ENCODE measurements around the gene PITX3. TPM values are rescaled to one million over a fixed set of nuclear protein-coding genes. Genes with fewer than 3 reads are reported as not detected.
A peak's percentile ranks its signal among the peaks of the same experiment; 100 is the strongest.

The PITX3 gene
- total and polyA plus RNA-seq, 10 of the 15 experiments (the other 5 are each of a cell fraction or from before 2014, with no cell fraction given): not detected

DNA sequence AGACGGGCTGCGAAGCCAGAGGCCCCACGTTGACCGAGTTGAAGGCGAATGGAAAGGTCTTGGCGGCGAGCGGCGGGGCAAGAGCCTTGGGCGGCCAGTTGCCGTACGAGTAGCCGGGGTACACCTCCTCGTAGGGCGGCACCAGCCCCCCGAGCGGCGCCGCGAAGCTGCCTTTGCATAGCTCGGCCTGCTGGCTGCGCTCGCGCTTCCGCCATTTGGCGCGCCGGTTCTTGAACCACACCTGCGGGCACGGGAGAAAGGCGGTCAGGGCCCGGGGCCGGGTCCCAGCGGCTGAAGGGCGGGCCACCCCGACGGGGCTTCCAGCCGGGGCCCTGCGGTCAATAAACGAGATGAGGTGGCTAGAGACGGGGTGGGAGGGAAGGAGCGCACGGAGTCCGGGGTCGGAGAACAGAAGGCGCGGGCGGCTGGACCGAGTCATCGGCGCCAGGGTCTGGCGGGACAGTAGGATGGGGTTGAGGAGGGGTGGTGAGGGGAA lies 10.4 kb downstream of the PITX3 start (continued):
- TF ChIP-seq TCF3 (IDR thresholded peaks at IDR 0.05; ENCODE audit: borderline replicate concordance, insufficient read depth, low read depth, low read length) (no peak), MYC (IDR thresholded peaks at IDR 0.05; ENCODE audit: insufficient read depth, insufficient read length, insufficient replicate concordance, low read length, severe bottlenecking) (no peak), SMAD1 (IDR thresholded peaks at IDR 0.05; ENCODE audit: low read depth, partially characterized antibody) (no peak), SMARCA5 (IDR thresholded peaks at IDR 0.05) (no peak), CHD1 (IDR thresholded peaks at IDR 0.05; ENCODE audit: low read depth, low read length) (no peak), IKZF1 (conservative IDR thresholded peaks at IDR 0.05) (peak; percentile 39), ASH2L (IDR thresholded peaks at IDR 0.05; ENCODE audit: borderline replicate concordance, low read depth) (no peak), RELA (IDR thresholded peaks at IDR 0.05; ENCODE audit: borderline replicate concordance, partially characterized antibody) (no peak), CHD2 (IDR thresholded peaks at IDR 0.05; ENCODE audit: borderline replicate concordance, low read depth, low read length) (no peak), GATAD2B (conservative IDR thresholded peaks at IDR 0.05; ENCODE audit: low read depth) (0 out of 2 replicates have a peak, but pooled peaks have one; percentile 16), STAT1 (conservative IDR thresholded peaks at IDR 0.05) (no peak), NR2F1 (conservative IDR thresholded peaks at IDR 0.05) (no peak), KAT2A (conservative IDR thresholded peaks at IDR 0.05; ENCODE audit: control insufficient read depth, low read depth, low read length) (no peak), FOXK2 (IDR thresholded peaks at IDR 0.05) (no peak), TARDBP (IDR thresholded peaks at IDR 0.05; ENCODE audit: borderline replicate concordance) (no peak), POLR2AphosphoS2 (IDR thresholded peaks at IDR 0.05; ENCODE audit: low read depth, low read length) (no peak), SUZ12 (IDR thresholded peaks at IDR 0.05; ENCODE audit: unreplicated experiment) (peak; percentile 7), CBX3 (IDR thresholded peaks at IDR 0.05; ENCODE audit: borderline replicate concordance, low read depth) (no peak), PML (IDR thresholded peaks at IDR 0.05; ENCODE audit: low read length) (no peak), RUNX3 (IDR thresholded peaks at IDR 0.05; ENCODE audit: low read length) (peak; percentile 15; the same call in 1 of the 2 replicates), HDAC6 (IDR thresholded peaks at IDR 0.05; ENCODE audit: unreplicated experiment) (peak; percentile 30), POU2F2 (IDR thresholded peaks at IDR 0.05; ENCODE audit: borderline replicate concordance, low read depth, low read length) (no peak), POLR2AphosphoS5 (IDR thresholded peaks at IDR 0.05; ENCODE audit: low read length) (no peak), TBL1XR1 (IDR thresholded peaks at IDR 0.05; ENCODE audit: low read depth, low read length) (no peak), BHLHE40 (IDR thresholded peaks at IDR 0.05; ENCODE audit: borderline replicate concordance in 1 of 2, low read depth in 2 of 2, low read length in 1 of 2) (peak; percentile 33 to 55; a peak in 1 of 4 replicates), CREB1 (IDR thresholded peaks at IDR 0.05; ENCODE audit: low read depth) (no peak), YBX1 (IDR thresholded peaks at IDR 0.05) (no peak), HCFC1 (IDR thresholded peaks at IDR 0.05; ENCODE audit: low read length) (no peak), RFX5 (IDR thresholded peaks at IDR 0.05; ENCODE audit: low read depth, low read length) (no peak), ZBED1 (IDR thresholded peaks at IDR 0.05; ENCODE audit: borderline replicate concordance) (no peak)
- TF ChIP-seq, protein P1, sequence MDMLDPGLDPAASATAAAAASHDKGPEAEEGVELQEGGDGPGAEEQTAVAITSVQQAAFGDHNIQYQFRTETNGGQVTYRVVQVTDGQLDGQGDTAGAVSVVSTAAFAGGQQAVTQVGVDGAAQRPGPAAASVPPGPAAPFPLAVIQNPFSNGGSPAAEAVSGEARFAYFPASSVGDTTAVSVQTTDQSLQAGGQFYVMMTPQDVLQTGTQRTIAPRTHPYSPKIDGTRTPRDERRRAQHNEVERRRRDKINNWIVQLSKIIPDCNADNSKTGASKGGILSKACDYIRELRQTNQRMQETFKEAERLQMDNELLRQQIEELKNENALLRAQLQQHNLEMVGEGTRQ (IDR thresholded peaks at IDR 0.05; ENCODE audit: borderline replicate concordance, low read depth, low read length): no peak
- TF ChIP-seq, protein P2, sequence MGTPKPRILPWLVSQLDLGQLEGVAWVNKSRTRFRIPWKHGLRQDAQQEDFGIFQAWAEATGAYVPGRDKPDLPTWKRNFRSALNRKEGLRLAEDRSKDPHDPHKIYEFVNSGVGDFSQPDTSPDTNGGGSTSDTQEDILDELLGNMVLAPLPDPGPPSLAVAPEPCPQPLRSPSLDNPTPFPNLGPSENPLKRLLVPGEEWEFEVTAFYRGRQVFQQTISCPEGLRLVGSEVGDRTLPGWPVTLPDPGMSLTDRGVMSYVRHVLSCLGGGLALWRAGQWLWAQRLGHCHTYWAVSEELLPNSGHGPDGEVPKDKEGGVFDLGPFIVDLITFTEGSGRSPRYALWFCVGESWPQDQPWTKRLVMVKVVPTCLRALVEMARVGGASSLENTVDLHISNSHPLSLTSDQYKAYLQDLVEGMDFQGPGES (IDR thresholded peaks at IDR 0.05): no peak

Data from GM12878 (cell line).